K562 (cell line): ENCODE results near the gene CYB5R4. TPM values are rescaled to one million over a fixed set of nuclear protein-coding genes. Genes with fewer than 3 reads are reported as not detected.

ENCODE experiments used
- ATAC-seq: fragments of 200-7000 bp; cut with Tn5 transposase; 3 replicates; pipeline ENCODE4 v1.9.1; 2020; ENCODE audit warnings: moderate library complexity
- BruUV-seq: library from RNA; stranded (reverse); fragments of 400-500 nt; replicated peaks from 2 replicates; lab custom pipeline; 2021; lab: Mats Ljungman, UMichigan
- CTCF ChIA-PET: fragments of 300-600 bp; formaldehyde crosslinking; extraction: SDS; loops from one replicate; lab custom pipeline; 2021; ENCODE audit warnings: low intra/inter-chr PET ratio; lab: Yijun Ruan, JAX
- POLR2A ChIA-PET: fragments of 300-600, 350-650 bp; sonication (Branson Sonifier 250); formaldehyde crosslinking; extraction: SDS; loops from one replicate; lab custom pipeline; 2021; ENCODE audit warnings: antibody characterized with exemption, inconsistent platforms; lab: Yijun Ruan, JAX
- DNase-seq, 4 experiments: peaks; one replicate each; pipeline versions ENCODE4 v3.0.0 to v3.0.0-alpha.2; 2011 to 2018; ENCODE audit warnings: low spot score in 3 of 4, mixed read lengths in 3 of 4; ENCODE audit errors: extremely low read depth in 1 of 4
- FAIRE-seq: peaks from 2 replicates; lab custom pipeline; 2011; peaks lifted over from hg19 to GRCh38; lab: Jason Lieb, UNC
- H2AFZ ChIP-seq: 2 replicates; pipeline ENCODE4 v1.6.0; 2011; ENCODE audit warnings: low read depth, low read length, control low read depth, inconsistent platforms
- H3K27ac ChIP-seq: fragments of 200-600 bp; 3 replicates; pipeline ENCODE4 v1.8.0; 2011; ENCODE audit warnings: low read depth, mild to moderate bottlenecking, control low read depth, inconsistent platforms, low read length, moderate library complexity, mixed read lengths; ENCODE audit errors: extremely low read depth
- H3K27me3 ChIP-seq, 2 experiments: fragments of 300-600 bp in 1 of 2; 2 replicates in 1 of 2; 3 replicates in 1 of 2; pipeline versions ENCODE4 v1.6.0 to v1.8.0; 2011; ENCODE audit warnings: inconsistent platforms in 2 of 2, low read length in 2 of 2, mild to moderate bottlenecking in 1 of 2, mixed read lengths in 1 of 2, moderate library complexity in 1 of 2; ENCODE audit not compliant: control insufficient read depth in 2 of 2, insufficient read depth in 2 of 2
- H3K36me3 ChIP-seq: fragments of 300-600 bp; 3 replicates; pipeline ENCODE4 v1.8.0; 2011; ENCODE audit warnings: mild to moderate bottlenecking, low read length, inconsistent platforms; ENCODE audit not compliant: control insufficient read depth, insufficient read depth
- H3K4me1 ChIP-seq, 2 experiments: fragments of 200-600 bp in 1 of 2; replicated peaks in 1 of 2; 2 replicates in 1 of 2; 3 replicates in 1 of 2; pipeline versions ENCODE4 v1.5.1 to v1.8.0; 2011; ENCODE audit warnings: inconsistent platforms in 2 of 2, low read length in 2 of 2, mild to moderate bottlenecking in 1 of 2, mixed read lengths in 1 of 2, moderate library complexity in 1 of 2; ENCODE audit not compliant: control insufficient read depth in 2 of 2, insufficient read depth in 2 of 2
- H3K4me2 ChIP-seq: 2 replicates; pipeline ENCODE4 v1.6.1; 2011; ENCODE audit warnings: low read length, control low read depth, inconsistent platforms, mixed read lengths; ENCODE audit not compliant: insufficient read depth
- H3K4me3 ChIP-seq: fragments of 200-600 bp; sonication (generic), shearing (Covaris generic); 2 replicates; pipeline ENCODE4 v1.5.1; 2016; ENCODE audit warnings: control low read depth, inconsistent platforms
- H3K79me2 ChIP-seq: fragments of 200-600 bp; 3 replicates; pipeline ENCODE4 v1.8.0; 2011; ENCODE audit warnings: low read length, inconsistent platforms; ENCODE audit not compliant: control insufficient read depth, insufficient read depth
- H3K9ac ChIP-seq, 2 experiments: 2 replicates each; pipeline versions ENCODE4 v1.6.0 to v1.6.1; 2011; ENCODE audit warnings: low read depth in 2 of 2, low read length in 2 of 2, control low read depth in 1 of 2, inconsistent platforms in 1 of 2, mild to moderate bottlenecking in 1 of 2, mixed read lengths in 1 of 2; ENCODE audit not compliant: insufficient read depth in 1 of 2
- H3K9me1 ChIP-seq: one replicate; pipeline ENCODE4 v1.6.0; 2011; ENCODE audit warnings: inconsistent platforms, mild to moderate bottlenecking, low read length, moderate library complexity; ENCODE audit not compliant: control insufficient read depth, insufficient read depth
- H3K9me3 ChIP-seq: replicated peaks from 2 replicates; pipeline ENCODE4 v1.5.1; 2011; ENCODE audit warnings: low read depth, low read length, inconsistent platforms; ENCODE audit not compliant: control insufficient read depth, insufficient read depth
- H4K20me1 ChIP-seq: replicated peaks from 2 replicates; pipeline ENCODE4 v1.6.1; 2011; ENCODE audit warnings: low read length, inconsistent platforms, mixed read lengths; ENCODE audit not compliant: control insufficient read depth, insufficient read depth
- COPS2 ChIP-seq: fragments of 450-650 bp; conservative IDR thresholded peaks from 2 replicates; pipeline ENCODE4 v1.6.1; 2016; ENCODE audit warnings: mild to moderate bottlenecking, moderate library complexity
- HMGXB4 ChIP-seq: sonication (generic); formaldehyde crosslinking; IDR thresholded peaks from 2 replicates; pipeline ENCODE4 v1.8.1; 2023; ENCODE audit warnings: mild to moderate bottlenecking, missing genetic modification reagents
- REST ChIP-seq, 2 experiments: fragments of 450-650 bp; formaldehyde crosslinking in 1 of 2; IDR thresholded peaks; 2 replicates each; pipeline versions ENCODE4 v1.4.0 to v1.6.1; 2014 to 2020; ENCODE audit warnings: mild to moderate bottlenecking in 2 of 2, borderline replicate concordance in 1 of 2, low read depth in 1 of 2
- SMARCB1 ChIP-seq: IDR thresholded peaks from 2 replicates; pipeline ENCODE4 v1.6.1; 2011; ENCODE audit warnings: improper control_type of control experiment, low read depth; ENCODE audit not compliant: insufficient read length
- WGBS: fragments of 100-300 bp; shearing (Covaris generic); methylation state at CpG from one replicate; pipeline ENCODE4 v1.1.6; 2016; ENCODE audit warnings: low coverage, mixed read lengths; ENCODE audit not compliant: insufficient coverage; ENCODE audit errors: missing lambda C conversion rate; 5-methylcytosine and 5-hydroxymethylcytosine counted together
- in situ Hi-C: fragments of 300-500 bp; cut with MboI; formaldehyde crosslinking; loops from 4 replicates; pipeline ENCODE4 v1.15.0; 2018; ENCODE audit warnings: inconsistent platforms, mixed read lengths
- intact Hi-C: fragments of 100-400 bp; cut with micrococcal nuclease; formaldehyde crosslinking; loops from 2 replicates; pipeline ENCODE4 v1.14.2; 2022
- polyA plus RNA-seq, 8 experiments: library from polyadenylated mRNA; depleted of rRNA in 4 of 8; stranded (reverse) in 5 of 8; unstranded in 3 of 8; fragments of >200 nt; fragmentation: Nextera tagmentation in 2 of 8; fragmentation: Illumina TruSeq in 1 of 8; extraction: Ambion mirVana in 2 of 8; extraction: Trizol in 1 of 8; gene quantifications; 2 replicates each; pipeline versions ENCODE4 v1.2.1 to v1.2.3, GENCODE V29; 2011 to 2014; ENCODE audit warnings: inconsistent platforms in 1 of 8, missing spikeins in 1 of 8
- total RNA-seq, 7 experiments: library from RNA; depleted of rRNA in 6 of 7; stranded (reverse); fragments of >200 nt in 6 of 7; fragmentation: Illumina TruSeq in 2 of 7; extraction: Trizol in 2 of 7; gene quantifications; 2 replicates each; pipeline versions ENCODE4 v1.2.1 to v1.2.3, GENCODE V29; 2011 to 2021; ENCODE audit warnings: low replicate concordance in 1 of 7

CYB5R4 gene
- total and polyA plus RNA-seq, 9 of the 15 experiments (the other 6 are each of a cell fraction or from before 2014, with no cell fraction given) = 5.9 to 23.1 (median 19.0) TPM

GRCh38 chr6:84003654-84004053 is 144.2 kb downstream of the CYB5R4 start:
- ChIA-PET POLR2A (no interaction called here), CTCF (no interaction called here)
- Histone ChIP-seq H3K4me3 (no peak overlapping the region), H3K4me2 (no peak overlapping the region), H2AFZ (no peak overlapping the region; the same call in 1 of the 2 replicates), H4K20me1 (no peaks in the 10 kb centered on the region), H3K4me1 (no peaks in the 10 kb centered on the region), H3K36me3 (no peaks in the 10 kb centered on the region), H3K9me3 (no peaks in the 10 kb centered on the region), H3K9me1 (no peaks in the 10 kb centered on the region), H3K27me3 (no peaks in the 10 kb centered on the region), H3K79me2 (no peaks in the 10 kb centered on the region), H3K9ac (no peak overlapping the region), H3K27ac (no peak overlapping the region)
- BruUV-seq = no TSS peak
- intact Hi-C loops = loop anchor here (1.0 kb wide), 1 partner anchor 25 kb away; no protein-coding TSS in a partner anchor
- FAIRE-seq (no peak), DNase-seq (no peak), ATAC-seq (no peak)
- in situ Hi-C loops = no loop called here
- 42% methylated on average over 4 of the region's 4 CpGs for WGBS
- TF ChIP-seq SMARCB1 (no peak), HMGXB4 (CRISPR knock-in tag) (no peak), REST (IDR thresholded peaks at IDR 0.05; ENCODE audit: borderline replicate concordance) (no peak), REST (CRISPR knock-in tag; IDR thresholded peaks at IDR 0.05; ENCODE audit: low read depth) (no peak), COPS2 (no peak)
